Ishikawa (cell line): ENCODE measurements around the gene TBX22.

ENCODE experiments used
- CEBPB ChIP-seq: IDR thresholded peaks from 2 replicates; pipeline ENCODE4 v1.6.1; 2012
- CREB1 ChIP-seq: IDR thresholded peaks from 2 replicates; pipeline ENCODE4 v1.6.1; 2012; ENCODE audit warnings: low read depth
- EGR1 ChIP-seq: IDR thresholded peaks from 2 replicates; pipeline ENCODE4 v1.6.1; 2012
- EP300 ChIP-seq: IDR thresholded peaks from 2 replicates; pipeline ENCODE4 v1.6.1; 2012; ENCODE audit warnings: borderline replicate concordance
- FOXM1 ChIP-seq: IDR thresholded peaks from 2 replicates; pipeline ENCODE4 v1.6.1; 2012; ENCODE audit warnings: low read depth, borderline replicate concordance
- MAX ChIP-seq: IDR thresholded peaks from 2 replicates; pipeline ENCODE4 v1.6.1; 2012
- NFIC ChIP-seq: IDR thresholded peaks from 2 replicates; pipeline ENCODE4 v1.6.1; 2012
- RAD21 ChIP-seq: IDR thresholded peaks from 2 replicates; pipeline ENCODE4 v1.6.1; 2012; ENCODE audit warnings: low read depth
- REST ChIP-seq: IDR thresholded peaks from 2 replicates; pipeline ENCODE4 v1.6.1; 2012; ENCODE audit warnings: low read depth, mild to moderate bottlenecking
- TAF1 ChIP-seq: IDR thresholded peaks from 2 replicates; pipeline ENCODE4 v1.6.1; 2012; ENCODE audit warnings: low read depth, mild to moderate bottlenecking
- TCF12 ChIP-seq: IDR thresholded peaks from 2 replicates; pipeline ENCODE4 v1.6.1; 2012; ENCODE audit warnings: low read depth
- TEAD4 ChIP-seq: IDR thresholded peaks from 2 replicates; pipeline ENCODE4 v1.6.1; 2012
- USF1 ChIP-seq: IDR thresholded peaks from 2 replicates; pipeline ENCODE4 v1.6.1; 2012
- YY1 ChIP-seq: IDR thresholded peaks from 2 replicates; pipeline ENCODE4 v1.6.1; 2012; ENCODE audit warnings: low read depth
- ZBTB7A ChIP-seq: IDR thresholded peaks from 2 replicates; pipeline ENCODE4 v1.6.1; 2012; ENCODE audit warnings: low read depth

The TBX22 gene

GRCh38 chrX:80014141-80014940, at the start of gene TBX22:
Gene TBX22 (plus strand): TSS chrX:80014753. CDS start chrX:80022270, 7,517 bp downstream.
- TF ChIP-seq RAD21: no peak
- TF ChIP-seq TAF1: no peak
- no peak for TF ChIP-seq TCF12
- TF ChIP-seq CEBPB: no peak
- TF ChIP-seq CREB1: no peak
- no peak for TF ChIP-seq TEAD4

GRCh38 chrX:79975605-79976004, 38.9 kb upstream of the TBX22 start:
- no peak for TF ChIP-seq TEAD4
- no peak for TF ChIP-seq EGR1
- TF ChIP-seq REST: no peak
- TF ChIP-seq CREB1: no peak
- no peak for TF ChIP-seq ZBTB7A
- TF ChIP-seq TAF1: no peak
- no peak for TF ChIP-seq MAX
- TF ChIP-seq USF1: no peak
- no peak for TF ChIP-seq YY1
- TF ChIP-seq TCF12: no peak
- no peak for TF ChIP-seq CEBPB

GRCh38 chrX:80004458-80004857, 10.1 kb upstream of the TBX22 start:
- TF ChIP-seq YY1: no peak
- TF ChIP-seq REST: no peak
- no peak for TF ChIP-seq MAX
- no peak for TF ChIP-seq EGR1
- TF ChIP-seq CEBPB: no peak
- no peak for TF ChIP-seq RAD21
- TF ChIP-seq TCF12: no peak
- TF ChIP-seq TEAD4: no peak
- TF ChIP-seq EP300: no peak
- no peak for TF ChIP-seq USF1
- no peak for TF ChIP-seq TAF1
- no peak for TF ChIP-seq ZBTB7A
- no peak for TF ChIP-seq CREB1
- TF ChIP-seq NFIC: no peak
- no peak for TF ChIP-seq FOXM1

GRCh38 chrX:80011522-80011921, 3.0 kb upstream of the TBX22 start:
- no peak for TF ChIP-seq MAX
- TF ChIP-seq CREB1: no peak
- no peak for TF ChIP-seq CEBPB
- TF ChIP-seq NFIC: no peak
- no peak for TF ChIP-seq EGR1
- no peak for TF ChIP-seq REST
- no peak for TF ChIP-seq RAD21
- TF ChIP-seq USF1: no peak
- TF ChIP-seq TAF1: no peak
- no peak for TF ChIP-seq FOXM1
- no peak for TF ChIP-seq TCF12
- TF ChIP-seq TEAD4: no peak
- TF ChIP-seq EP300: no peak
- TF ChIP-seq YY1: no peak
- no peak for TF ChIP-seq ZBTB7A
